HG03460 (cell line): ENCODE results near the gene PNKD.

Experiments
- ATAC-seq: cut with Tn5 transposase; IDR thresholded peaks from one replicate; pipeline ENCODE4 v1.9.1; 2021; ENCODE audit not compliant: unreplicated experiment

PNKD gene

DNA sequence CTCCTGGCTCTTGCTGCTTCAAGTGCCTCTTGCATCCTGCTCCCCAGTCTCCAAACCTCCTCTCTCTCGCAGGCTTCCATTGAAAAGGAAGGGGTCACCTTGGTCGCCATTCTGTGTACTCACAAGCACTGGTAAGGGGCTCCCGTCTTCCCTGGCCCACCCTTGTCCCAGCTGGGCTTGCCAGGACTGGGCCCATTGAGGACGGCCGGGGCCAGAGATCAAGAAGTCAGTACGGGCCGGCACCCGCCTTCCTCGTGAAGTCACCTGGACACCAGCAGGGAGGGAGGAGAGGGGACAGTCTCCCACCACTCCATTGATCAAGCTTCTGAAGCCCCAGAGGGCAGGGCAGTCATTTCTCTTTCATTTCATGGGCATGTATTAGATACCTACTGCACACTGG, 70.3 kb downstream of the PNKD start:
- no peak for ATAC-seq

DNA sequence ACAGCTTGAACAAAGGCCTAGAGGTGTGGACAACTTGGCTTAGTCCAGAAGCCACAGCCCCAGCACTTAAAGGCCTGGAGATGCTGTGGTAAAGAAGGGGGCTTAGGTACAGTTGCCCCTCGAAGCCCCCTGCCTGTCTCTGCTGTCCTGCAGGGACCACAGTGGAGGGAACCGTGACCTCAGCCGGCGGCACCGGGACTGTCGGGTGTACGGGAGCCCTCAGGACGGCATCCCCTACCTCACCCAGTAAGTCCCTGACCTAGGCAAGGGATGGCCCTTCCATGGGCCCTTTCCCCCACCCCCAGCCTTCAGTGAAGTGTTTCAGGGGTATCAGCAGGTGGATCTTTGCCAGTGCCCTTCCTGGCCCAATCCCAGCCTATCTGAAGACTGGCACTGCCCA, 71.1 kb downstream of the PNKD start:
- ATAC-seq: no peak

DNA sequence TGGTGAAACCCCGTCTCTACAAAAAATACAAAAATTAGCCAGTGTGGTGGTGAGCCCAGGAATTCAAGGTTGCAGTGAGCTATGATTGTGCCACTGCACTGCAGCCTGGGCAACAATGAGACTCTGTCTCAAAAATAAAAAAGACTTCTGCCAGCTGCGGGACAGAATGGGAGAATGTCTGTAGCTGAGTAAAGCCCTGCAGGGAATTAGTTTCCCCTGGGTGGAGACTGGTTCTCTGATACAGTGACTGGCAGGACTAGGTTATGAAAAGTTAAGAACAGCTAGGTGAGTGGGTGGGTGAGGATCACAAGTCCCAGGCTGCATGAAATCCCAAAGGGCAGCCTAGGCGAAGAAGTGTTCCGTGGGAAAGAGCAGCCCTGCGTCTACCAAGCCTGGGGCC, 72.5 kb downstream of the PNKD start:
- ATAC-seq: no peak

DNA sequence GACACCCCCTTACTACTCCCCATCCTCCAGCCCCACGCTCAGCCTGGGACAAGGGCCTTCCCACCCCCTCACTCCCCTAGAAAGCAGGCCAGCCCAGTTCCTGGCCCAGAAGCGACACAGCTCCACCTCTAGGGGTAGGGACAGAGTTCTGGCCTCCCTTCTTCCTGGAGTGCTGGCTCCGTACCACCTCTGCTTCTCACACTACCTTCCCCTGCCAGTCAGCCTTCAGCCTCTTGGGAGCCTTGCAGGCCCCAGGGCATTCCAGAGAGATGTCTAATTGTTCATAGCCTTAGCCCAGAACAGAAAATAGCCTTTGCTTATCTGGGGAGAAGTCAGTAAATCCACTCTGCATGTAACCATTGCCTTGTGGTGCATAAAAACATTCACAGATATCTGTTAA, 73.3 kb downstream of the PNKD start:
- ATAC-seq: no peak

DNA sequence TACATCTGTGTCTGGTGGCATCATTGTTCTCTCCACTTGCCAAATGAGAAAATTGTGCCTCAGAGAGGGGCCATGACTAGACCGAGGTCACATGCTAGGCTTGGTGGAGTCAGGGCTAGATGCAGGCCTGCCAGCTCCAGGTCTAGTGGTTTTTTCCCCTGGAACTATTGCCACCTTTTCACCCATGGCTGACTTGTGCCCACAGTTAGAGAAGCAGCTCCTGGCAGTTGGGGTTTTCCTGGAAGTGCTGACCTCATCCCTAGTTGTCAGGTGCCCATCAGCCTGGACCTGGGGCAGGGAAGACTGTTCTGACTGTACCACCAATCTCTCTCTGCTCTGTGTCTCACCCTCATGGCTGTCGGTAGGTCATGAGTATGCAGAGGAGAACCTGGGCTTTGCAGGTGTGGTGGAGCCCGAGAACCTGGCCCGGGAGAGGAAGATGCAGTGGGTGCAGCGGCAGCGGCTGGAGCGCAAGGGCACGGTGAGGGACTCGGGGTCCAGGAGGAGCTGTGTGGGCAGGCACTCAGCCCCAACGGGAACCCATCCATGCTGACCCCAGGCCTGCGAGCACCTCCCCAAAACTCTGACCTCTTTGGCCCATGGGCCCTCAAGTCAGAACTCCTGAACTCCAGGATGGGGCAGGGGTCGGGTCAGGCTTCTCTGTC, 73.9 kb downstream of the PNKD start:
- ATAC-seq: no peak

DNA sequence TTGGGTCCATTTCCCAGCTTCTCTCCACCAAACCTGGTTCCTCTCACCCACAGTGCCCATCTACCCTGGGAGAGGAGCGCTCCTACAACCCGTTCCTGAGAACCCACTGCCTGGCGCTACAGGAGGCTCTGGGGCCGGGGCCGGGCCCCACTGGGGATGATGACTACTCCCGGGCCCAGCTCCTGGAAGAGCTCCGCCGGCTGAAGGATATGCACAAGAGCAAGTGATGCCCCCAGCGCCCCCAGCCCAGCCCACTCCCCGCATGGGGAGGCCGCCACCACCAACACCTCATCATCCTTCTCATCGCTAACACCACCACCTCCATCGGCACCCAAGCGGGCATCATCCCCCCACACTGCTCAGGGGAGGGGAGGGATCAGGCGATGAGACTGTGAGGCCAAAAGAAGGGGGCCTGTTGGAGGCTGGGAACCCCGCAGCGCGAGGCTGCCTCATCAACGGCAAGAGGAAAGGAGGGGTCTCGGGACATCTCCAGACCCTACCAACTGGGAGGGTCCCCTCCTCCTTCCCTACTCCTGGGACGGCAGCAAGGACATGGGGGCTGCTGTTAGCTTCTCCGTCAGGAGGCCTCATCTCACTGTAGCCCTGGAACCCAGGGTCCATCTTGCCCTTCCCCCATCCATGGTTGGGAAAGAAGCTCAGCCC, 74.6 kb downstream of the PNKD start:
- ATAC-seq: no peak

DNA sequence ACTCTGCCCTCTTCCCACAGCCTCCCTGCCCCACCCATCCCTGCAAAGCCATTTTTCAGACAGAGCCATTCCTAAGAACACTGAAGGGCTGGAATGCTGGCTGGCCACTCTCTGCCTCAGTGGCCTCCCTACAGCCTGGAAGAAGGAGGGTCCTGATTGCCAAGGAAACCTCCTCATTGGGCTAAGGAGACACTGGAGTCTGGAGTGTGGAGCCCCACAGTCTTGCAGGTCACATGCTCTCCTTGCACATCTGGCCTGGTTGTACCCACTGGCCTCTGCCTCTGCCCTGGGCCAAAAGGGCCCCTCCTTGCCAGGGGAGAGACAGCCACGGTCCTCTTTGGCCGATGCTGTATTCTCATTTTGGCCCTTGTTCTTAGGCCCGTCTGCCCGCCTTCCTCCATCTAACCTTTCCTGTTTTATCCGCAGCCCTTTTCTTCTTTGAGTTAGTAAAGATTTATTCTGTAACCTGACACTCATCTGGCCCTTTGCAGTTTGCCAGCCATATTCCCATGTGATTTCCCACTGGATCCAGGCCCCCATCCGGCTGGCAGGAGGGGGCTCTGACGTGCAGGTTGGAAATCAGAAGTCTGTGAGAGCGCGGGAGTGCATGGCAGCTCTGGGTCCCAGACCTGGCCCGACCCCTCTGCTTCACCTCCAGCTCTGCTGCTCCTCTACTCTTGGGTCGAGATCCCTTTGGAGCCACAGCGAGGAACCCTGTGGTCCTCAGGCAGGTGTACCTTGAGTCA, 75.3 kb downstream of the PNKD start:
- ATAC-seq: no peak

DNA sequence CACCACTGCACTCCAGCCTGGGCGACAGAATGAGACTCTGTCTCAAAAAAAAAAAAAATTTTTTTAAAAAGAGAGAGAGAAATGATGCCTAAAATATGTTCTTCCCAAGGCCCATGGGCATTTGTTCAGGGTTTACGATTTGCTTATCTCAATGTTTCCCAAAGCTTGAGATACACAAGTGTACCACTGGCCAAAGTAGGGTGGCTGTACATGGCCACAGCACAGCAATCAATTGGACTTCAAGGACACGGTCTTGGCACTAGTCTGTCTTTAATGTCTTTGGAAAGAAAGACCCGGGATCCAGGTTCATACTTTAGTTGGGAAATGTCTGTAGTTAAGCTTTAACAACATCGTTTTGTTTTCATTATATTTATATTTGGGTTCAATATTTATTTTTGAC, 76.9 kb downstream of the PNKD start:
- no peak for ATAC-seq

DNA sequence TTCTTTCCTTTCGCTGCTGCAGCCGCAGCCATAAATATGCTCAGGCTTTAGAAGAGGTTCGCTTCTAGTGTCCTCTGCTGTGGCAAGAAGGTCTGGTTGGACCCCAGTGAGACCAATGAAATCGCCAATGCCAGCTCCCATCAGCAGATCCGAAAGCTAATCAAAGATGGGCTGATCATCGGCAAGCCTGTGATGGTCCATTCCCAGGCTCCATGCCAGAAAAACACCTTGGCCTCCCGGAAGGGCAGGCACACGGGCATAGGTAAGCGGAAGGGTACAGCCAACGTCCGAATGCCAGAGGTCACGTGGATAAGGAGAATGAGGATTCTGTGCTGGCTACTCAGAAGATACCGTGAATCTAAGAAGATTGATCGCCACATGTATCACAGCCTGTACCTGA, 83.7 kb downstream of the PNKD start:
- ATAC-seq: no peak

DNA sequence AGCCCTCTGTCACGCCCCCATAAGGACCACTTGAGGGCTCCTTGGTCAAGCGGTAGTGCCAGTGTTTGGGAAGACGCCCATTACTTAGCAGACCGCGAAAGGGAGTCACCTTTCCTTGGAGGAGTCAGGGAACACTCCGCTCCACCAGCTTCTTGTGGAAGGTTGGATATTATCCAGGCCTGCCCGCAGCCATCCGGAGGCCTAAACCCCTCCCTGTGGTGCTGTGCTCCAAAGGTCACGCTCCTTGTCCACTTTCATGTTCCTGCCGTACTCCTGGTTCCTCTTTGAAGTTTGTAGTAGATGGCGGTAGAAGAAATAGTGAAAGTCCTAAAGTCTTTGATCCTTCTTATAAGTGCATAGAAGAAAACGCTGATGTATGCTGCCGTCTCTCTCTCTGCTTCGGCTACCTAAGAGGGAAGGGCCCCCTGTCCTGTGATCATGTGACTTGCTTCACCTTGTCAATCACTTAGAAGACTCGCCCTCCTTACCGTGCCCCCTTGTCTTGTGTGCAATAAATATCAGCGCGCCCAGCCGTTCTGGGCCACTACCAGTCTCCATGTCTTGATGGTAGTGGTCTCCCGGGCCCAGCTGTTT, 84.6 kb downstream of the PNKD start:
- ATAC-seq: no peak

DNA sequence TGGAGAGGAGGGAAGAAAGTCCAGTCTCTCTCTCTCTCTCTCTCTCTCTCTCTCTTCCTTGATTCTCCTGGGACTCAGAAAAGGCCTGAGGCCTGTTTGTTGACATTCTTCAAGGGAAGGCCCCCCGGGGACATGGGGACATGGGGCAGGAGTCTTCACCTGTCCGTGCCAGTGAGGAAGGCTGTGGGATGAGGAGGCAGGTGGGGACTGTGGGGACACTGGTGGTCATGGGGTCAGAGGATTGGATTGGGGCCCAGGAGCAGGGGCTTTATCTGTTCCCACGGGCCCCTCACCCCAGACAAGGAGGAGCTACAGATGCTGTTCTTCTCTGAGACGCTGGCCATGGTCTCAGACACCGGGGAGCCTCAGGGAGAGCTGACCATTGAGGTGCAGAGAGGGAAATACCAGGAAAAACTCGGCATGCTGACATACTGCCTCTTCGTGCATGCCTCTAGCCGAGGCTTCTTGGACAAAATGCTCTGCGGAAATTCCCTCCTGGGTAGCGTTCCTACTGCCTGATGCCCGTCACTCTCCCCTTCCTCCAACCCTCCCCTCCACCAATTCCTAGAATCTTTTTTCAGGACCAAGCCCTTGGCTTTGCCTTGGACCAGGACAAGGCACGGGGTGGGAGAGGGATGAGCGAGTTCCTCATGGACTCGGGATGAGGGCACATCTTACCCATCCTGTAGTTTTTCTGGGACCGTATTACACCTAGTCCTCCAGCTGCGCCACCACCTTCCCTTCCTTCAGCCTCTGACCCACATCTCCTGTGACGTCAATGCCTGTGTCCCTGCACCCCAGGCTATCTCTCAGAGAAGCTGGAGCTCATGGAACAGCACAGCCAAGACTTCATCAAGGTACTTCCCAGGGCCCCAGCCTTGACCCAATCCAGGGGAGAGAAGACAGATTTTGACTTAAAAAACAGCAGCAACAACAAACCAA, 87.2 kb downstream of the PNKD start:
- ATAC-seq: no peak

DNA sequence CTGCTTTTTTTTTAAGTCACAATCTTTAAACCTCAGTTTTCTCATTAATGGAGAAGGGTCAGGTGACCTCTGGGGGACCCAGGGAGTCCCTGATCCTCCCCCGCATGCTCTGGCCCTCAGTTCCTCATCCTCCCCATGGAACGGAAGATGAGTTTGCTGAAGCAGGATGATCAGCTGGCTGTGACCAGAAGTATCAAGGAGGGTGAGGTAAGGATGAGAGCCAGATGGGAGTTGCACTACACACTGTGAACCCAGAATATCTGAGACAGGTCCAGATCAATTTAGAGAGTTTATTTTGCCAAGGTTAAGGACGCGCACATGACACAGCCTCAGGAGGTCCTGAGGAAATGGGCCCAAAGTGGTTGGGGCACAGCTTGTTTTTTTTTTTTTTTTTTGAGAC, 90.1 kb downstream of the PNKD start:
- no peak for ATAC-seq

DNA sequence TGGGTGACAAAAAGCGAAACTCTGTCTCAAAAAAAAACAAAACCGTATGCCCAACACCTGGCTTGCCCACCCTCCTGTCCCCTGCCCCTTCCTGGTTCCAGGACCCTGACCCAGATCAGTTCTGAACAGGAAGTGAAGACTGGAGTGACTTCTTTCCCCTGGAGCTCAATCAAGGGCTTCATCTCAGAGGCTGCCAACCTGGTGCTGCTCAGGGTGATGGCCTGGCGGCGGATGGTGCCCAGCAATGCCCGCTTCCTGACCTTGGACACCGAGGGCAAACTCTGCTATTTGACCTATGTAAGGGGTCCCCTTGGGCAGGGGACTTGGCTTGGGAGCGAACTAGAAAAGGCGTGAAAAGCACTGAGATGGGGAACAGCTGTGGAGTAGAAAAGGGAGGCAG, 92.3 kb downstream of the PNKD start:
- ATAC-seq: no peak

DNA sequence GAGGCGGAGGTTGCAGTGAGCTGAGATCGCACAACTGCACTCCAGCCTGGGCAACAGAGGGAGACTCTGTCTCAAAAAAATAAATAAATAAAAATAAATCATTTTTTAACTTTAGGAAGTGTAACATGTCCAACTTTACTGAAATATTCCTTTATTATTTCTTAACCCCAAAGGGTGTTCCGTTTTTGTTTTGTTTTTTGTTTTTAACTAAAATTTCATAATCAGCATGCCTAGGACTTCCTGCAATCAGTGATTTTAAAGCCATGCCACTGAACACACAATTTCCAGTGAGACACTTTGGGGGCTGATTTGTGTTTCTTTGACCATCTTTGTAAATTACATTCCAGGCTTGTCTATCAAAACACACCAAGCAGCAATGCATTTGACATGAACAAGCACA, 93.4 kb downstream of the PNKD start:
- ATAC-seq: no peak

DNA sequence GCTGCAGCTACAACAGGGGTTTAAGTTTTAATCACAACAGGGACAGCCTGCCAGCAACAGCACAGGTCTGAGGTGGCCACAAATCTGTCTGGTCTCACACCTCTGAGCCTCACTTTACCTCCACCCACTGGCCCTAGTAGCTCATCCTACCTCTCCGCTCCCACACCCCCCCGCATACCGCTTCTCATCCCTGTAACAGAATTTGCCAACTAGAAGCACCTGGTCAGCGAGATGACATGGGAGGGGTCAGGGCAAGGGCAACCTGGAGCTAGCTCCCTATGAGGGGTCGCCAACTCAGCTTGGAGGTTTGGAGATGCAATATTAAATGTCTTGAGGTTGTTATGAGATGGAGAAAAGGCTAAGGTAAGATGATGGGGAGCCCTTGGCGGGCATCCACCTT, 93.9 kb downstream of the PNKD start:
- no peak for ATAC-seq

DNA sequence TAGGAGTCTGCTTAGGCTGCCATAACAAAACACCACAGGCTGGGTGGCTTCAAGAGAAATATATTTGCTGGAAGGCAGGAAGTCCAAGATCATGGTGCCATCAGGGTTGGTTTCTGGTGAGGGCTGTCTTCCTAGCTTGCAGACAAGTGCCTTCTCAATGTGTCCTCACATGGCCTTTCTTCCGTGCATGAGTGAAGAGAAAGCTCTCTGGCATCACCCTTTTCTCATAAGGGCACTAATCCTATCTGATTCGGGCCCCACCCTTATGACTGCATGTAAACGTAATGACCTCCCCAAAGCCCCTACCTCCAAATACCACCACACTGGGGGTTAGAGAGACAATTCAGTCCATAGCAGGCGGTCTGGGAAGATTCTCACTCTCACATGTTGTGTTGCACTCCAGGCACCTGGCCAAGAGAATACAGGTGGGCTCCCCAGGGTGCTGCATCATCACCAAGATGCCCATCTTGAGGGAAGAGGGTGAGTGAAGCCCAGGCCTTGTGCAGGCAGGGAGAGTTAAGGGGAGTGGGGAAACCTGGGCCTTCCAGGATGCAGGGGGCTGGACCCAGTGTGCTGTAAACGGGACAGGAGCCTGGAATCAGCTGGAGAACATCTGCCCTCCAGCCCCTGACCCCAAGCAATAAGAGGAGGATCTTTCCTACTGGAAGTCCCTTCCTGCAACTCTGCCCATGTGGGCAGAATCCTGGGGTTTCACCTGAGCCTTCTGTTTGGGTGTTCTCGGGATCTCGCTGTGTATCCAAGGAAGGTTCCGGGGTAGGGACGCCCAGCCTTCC, 96.5 kb downstream of the PNKD start:
- no peak for ATAC-seq

DNA sequence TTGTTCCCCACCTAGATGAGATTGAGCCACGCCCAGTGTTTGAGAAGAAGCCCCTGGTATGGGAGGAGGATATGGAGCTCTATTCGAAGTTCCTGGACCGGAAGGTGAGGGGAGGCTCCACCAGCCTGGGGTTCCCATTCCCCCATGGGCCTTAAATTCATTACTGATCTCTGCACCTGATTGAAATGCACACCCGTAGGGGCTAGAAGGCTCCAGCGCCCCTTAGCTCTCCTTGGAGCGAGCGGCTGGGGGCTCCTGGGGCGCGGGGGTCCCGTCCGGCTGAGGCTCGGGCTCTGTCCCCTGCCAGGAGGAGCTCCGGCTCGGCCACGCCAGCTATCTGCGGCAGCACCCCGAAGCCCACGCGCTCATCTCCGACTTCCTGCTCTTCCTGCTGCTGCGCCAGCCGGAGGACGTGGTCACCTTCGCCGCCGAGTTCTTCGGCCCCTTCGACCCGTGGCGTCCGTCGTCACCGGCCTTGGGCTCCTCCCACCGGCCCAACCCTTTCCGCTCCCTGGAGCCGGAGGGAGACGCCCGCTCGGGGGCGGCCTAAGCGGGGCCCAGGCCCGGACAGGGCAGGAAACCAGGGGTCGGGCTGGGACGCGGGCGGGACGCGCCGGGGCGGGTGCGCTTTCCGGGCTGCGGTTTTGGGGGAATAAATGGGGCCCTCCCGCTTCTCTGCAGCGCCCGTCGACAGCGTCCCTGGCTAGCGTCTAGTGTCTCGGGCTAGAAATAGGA, 97.3 kb downstream of the PNKD start:
- peak; percentile 90 for ATAC-seq

DNA sequence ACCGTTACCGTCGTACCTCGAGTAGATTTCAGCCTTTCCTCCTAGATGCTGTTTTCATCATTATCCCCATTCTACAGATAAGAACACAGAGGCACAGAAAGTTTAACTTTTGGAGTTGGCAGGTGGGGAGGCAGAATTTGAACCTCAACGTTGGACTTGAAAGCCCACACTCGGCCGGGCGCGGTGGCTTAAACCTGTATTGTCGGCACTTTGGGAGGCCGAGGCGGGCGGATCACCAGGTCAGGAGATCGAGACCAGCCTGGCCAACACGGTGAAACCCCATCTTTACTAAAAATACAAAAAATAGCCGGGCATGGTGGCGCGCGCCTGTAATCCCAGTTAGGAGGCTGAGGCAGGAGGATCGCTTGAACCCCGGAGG, 97.8 kb downstream of the PNKD start:
- ATAC-seq: no peak

DNA sequence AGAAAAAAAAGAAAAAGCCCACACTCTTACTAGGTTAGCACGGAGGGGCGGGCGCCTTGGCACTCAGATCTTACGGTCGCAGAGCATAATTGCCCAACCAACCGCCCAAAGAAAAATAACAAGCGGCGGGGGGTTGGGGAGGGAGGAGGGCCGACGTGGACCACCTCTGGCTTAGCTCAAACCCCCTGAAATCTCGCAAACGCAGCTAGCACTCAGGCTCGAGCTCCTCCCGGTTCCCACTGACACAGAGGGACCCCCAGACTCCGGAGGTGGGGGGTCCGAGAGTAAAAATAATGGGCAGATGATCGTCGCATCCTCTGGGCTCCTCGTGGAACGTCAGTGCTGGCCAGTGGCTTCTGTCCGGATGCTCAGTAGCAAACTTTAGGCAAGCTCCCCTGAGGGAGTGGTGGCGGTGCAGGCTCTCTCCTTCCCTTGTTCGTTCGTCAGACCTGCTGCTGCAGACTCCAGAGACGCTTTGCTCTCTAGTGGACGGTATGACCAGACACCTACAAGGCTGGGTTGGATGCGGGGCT, 98.4 kb downstream of the PNKD start:
- no peak for ATAC-seq
